Liver (tissue), 3 donors: ENCODE results near the gene C3orf20.

Source experiments
- CTCF ChIP-seq: fragments of 150-350 bp; IDR thresholded peaks from 2 replicates; pipeline ENCODE4 v1.5.1; 2017; ENCODE audit warnings: improper control_type of control experiment, low read depth, low read length; ENCODE audit not compliant: missing input control
- GABPA ChIP-seq, 2 donors: IDR thresholded peaks in 1 of 2; conservative IDR thresholded peaks in 1 of 2; 2 replicates each; pipeline ENCODE4 v1.6.1; 2016; ENCODE audit warnings: antibody characterized with exemption in 2 of 2, mild to moderate bottlenecking in 1 of 2, moderate library complexity in 1 of 2
- HNF4G ChIP-seq: IDR thresholded peaks from 2 replicates; pipeline ENCODE4 v1.6.1; 2016; ENCODE audit warnings: antibody characterized with exemption
- MAX ChIP-seq: IDR thresholded peaks from 2 replicates; pipeline ENCODE4 v1.6.1; 2016; ENCODE audit warnings: antibody characterized with exemption
- YY1 ChIP-seq: IDR thresholded peaks from 2 replicates; pipeline ENCODE4 v1.6.1; 2016; ENCODE audit warnings: antibody characterized with exemption, mild to moderate bottlenecking
- donor health status: healthy.
- donor health status: healthy.

- TF ChIP-seq CTCF (no peak), MAX (no peak), GABPA (IDR thresholded peaks at IDR 0.05 in 1 of 2, conservative IDR thresholded peaks at IDR 0.05 in 1 of 2) (no peak), HNF4G (no peak), YY1 (no peak)
Measured at GRCh38 chr3:14725013-14725412, 50.1 kb downstream of the C3orf20 start.
